K562 (cell line): Measurements from ENCODE around the gene ROBO1. TPM values are rescaled to one million over a fixed set of nuclear protein-coding genes. Genes with fewer than 3 reads are reported as not detected.

Experiments used
- ATAC-seq: fragments of 200-7000 bp; cut with Tn5 transposase; 3 replicates; pipeline ENCODE4 v1.9.1; 2020; ENCODE audit warnings: moderate library complexity
- BruUV-seq: library from RNA; stranded (reverse); fragments of 400-500 nt; replicated peaks from 2 replicates; lab custom pipeline; 2021; lab: Mats Ljungman, UMichigan
- CTCF ChIA-PET: fragments of 300-600 bp; formaldehyde crosslinking; extraction: SDS; loops from one replicate; lab custom pipeline; 2021; ENCODE audit warnings: low intra/inter-chr PET ratio; lab: Yijun Ruan, JAX
- POLR2A ChIA-PET: fragments of 300-600, 350-650 bp; sonication (Branson Sonifier 250); formaldehyde crosslinking; extraction: SDS; loops from one replicate; lab custom pipeline; 2021; ENCODE audit warnings: antibody characterized with exemption, inconsistent platforms; lab: Yijun Ruan, JAX
- DNase-seq, 4 experiments: peaks; one replicate each; pipeline versions ENCODE4 v3.0.0 to v3.0.0-alpha.2; 2011 to 2018; ENCODE audit warnings: low spot score in 3 of 4, mixed read lengths in 3 of 4; ENCODE audit errors: extremely low read depth in 1 of 4
- FAIRE-seq: peaks from 2 replicates; lab custom pipeline; 2011; peaks lifted over from hg19 to GRCh38; lab: Jason Lieb, UNC
- H2AFZ ChIP-seq: 2 replicates; pipeline ENCODE4 v1.6.0; 2011; ENCODE audit warnings: low read depth, low read length, control low read depth, inconsistent platforms
- H3K27ac ChIP-seq: fragments of 200-600 bp; 3 replicates; pipeline ENCODE4 v1.8.0; 2011; ENCODE audit warnings: low read depth, mild to moderate bottlenecking, control low read depth, inconsistent platforms, low read length, moderate library complexity, mixed read lengths; ENCODE audit errors: extremely low read depth
- H3K27me3 ChIP-seq, 2 experiments: fragments of 300-600 bp in 1 of 2; 2 replicates in 1 of 2; 3 replicates in 1 of 2; pipeline versions ENCODE4 v1.6.0 to v1.8.0; 2011; ENCODE audit warnings: inconsistent platforms in 2 of 2, low read length in 2 of 2, mild to moderate bottlenecking in 1 of 2, mixed read lengths in 1 of 2, moderate library complexity in 1 of 2; ENCODE audit not compliant: control insufficient read depth in 2 of 2, insufficient read depth in 2 of 2
- H3K36me3 ChIP-seq: fragments of 300-600 bp; 3 replicates; pipeline ENCODE4 v1.8.0; 2011; ENCODE audit warnings: mild to moderate bottlenecking, low read length, inconsistent platforms; ENCODE audit not compliant: control insufficient read depth, insufficient read depth
- H3K4me1 ChIP-seq, 2 experiments: fragments of 200-600 bp in 1 of 2; replicated peaks in 1 of 2; 2 replicates in 1 of 2; 3 replicates in 1 of 2; pipeline versions ENCODE4 v1.5.1 to v1.8.0; 2011; ENCODE audit warnings: inconsistent platforms in 2 of 2, low read length in 2 of 2, mild to moderate bottlenecking in 1 of 2, mixed read lengths in 1 of 2, moderate library complexity in 1 of 2; ENCODE audit not compliant: control insufficient read depth in 2 of 2, insufficient read depth in 2 of 2
- H3K4me2 ChIP-seq: 2 replicates; pipeline ENCODE4 v1.6.1; 2011; ENCODE audit warnings: low read length, control low read depth, inconsistent platforms, mixed read lengths; ENCODE audit not compliant: insufficient read depth
- H3K4me3 ChIP-seq: fragments of 200-600 bp; sonication (generic), shearing (Covaris generic); 2 replicates; pipeline ENCODE4 v1.5.1; 2016; ENCODE audit warnings: control low read depth, inconsistent platforms
- H3K79me2 ChIP-seq: fragments of 200-600 bp; 3 replicates; pipeline ENCODE4 v1.8.0; 2011; ENCODE audit warnings: low read length, inconsistent platforms; ENCODE audit not compliant: control insufficient read depth, insufficient read depth
- H3K9ac ChIP-seq, 2 experiments: 2 replicates each; pipeline versions ENCODE4 v1.6.0 to v1.6.1; 2011; ENCODE audit warnings: low read depth in 2 of 2, low read length in 2 of 2, control low read depth in 1 of 2, inconsistent platforms in 1 of 2, mild to moderate bottlenecking in 1 of 2, mixed read lengths in 1 of 2; ENCODE audit not compliant: insufficient read depth in 1 of 2
- H3K9me1 ChIP-seq: one replicate; pipeline ENCODE4 v1.6.0; 2011; ENCODE audit warnings: inconsistent platforms, mild to moderate bottlenecking, low read length, moderate library complexity; ENCODE audit not compliant: control insufficient read depth, insufficient read depth
- H3K9me3 ChIP-seq: replicated peaks from 2 replicates; pipeline ENCODE4 v1.5.1; 2011; ENCODE audit warnings: low read depth, low read length, inconsistent platforms; ENCODE audit not compliant: control insufficient read depth, insufficient read depth
- H4K20me1 ChIP-seq: replicated peaks from 2 replicates; pipeline ENCODE4 v1.6.1; 2011; ENCODE audit warnings: low read length, inconsistent platforms, mixed read lengths; ENCODE audit not compliant: control insufficient read depth, insufficient read depth
- BDP1 ChIP-seq: IDR thresholded peaks from 3 replicates; pipeline ENCODE4 v1.6.1; 2011; ENCODE audit not compliant: insufficient read length, insufficient read depth
- DEAF1 ChIP-seq: fragments of 450-650 bp; formaldehyde crosslinking; IDR thresholded peaks from 2 replicates; pipeline ENCODE4 v1.4.0; 2020; ENCODE audit warnings: mild to moderate bottlenecking, moderate library complexity
- EZH2 ChIP-seq: IDR thresholded peaks from 2 replicates; pipeline ENCODE4 v1.6.1; 2012; ENCODE audit warnings: low read depth, mild to moderate bottlenecking, inconsistent platforms, low read length, borderline replicate concordance
- RFX7 ChIP-seq: fragments of 250-450 bp; sonication (Bioruptor Pico); IDR thresholded peaks from 2 replicates; pipeline ENCODE4 v1.5.1; 2021; ENCODE audit warnings: mild to moderate bottlenecking
- RNF219 ChIP-seq: fragments of 250-450 bp; sonication (Bioruptor Pico); IDR thresholded peaks from 2 replicates; pipeline ENCODE4 v1.5.0; 2022; ENCODE audit warnings: mild to moderate bottlenecking
- TOE1 ChIP-seq, 2 experiments: fragments of 450-650 bp in 1 of 2; sonication (generic) in 1 of 2; formaldehyde crosslinking in 1 of 2; IDR thresholded peaks; 2 replicates each; pipeline versions ENCODE4 v1.7.1 to v1.8.0; 2016 to 2022; ENCODE audit warnings: borderline replicate concordance in 2 of 2, mild to moderate bottlenecking in 2 of 2, antibody characterized with exemption in 1 of 2, inconsistent platforms in 1 of 2, low read depth in 1 of 2, missing genetic modification reagents in 1 of 2, moderate library complexity in 1 of 2
- ZNF184 ChIP-seq: sonication (generic); formaldehyde crosslinking; IDR thresholded peaks from 2 replicates; pipeline ENCODE4 v1.5.0; 2020; ENCODE audit warnings: missing genetic modification reagents
- ZNF239 ChIP-seq: fragments of 250-450 bp; sonication (Bioruptor Pico); IDR thresholded peaks from 2 replicates; pipeline ENCODE4 v1.4.0; 2020; ENCODE audit warnings: mild to moderate bottlenecking
- WGBS: fragments of 100-300 bp; shearing (Covaris generic); methylation state at CpG from one replicate; pipeline ENCODE4 v1.1.6; 2016; ENCODE audit warnings: low coverage, mixed read lengths; ENCODE audit not compliant: insufficient coverage; ENCODE audit errors: missing lambda C conversion rate; 5-methylcytosine and 5-hydroxymethylcytosine counted together
- in situ Hi-C: fragments of 300-500 bp; cut with MboI; formaldehyde crosslinking; loops from 4 replicates; pipeline ENCODE4 v1.15.0; 2018; ENCODE audit warnings: inconsistent platforms, mixed read lengths
- intact Hi-C: fragments of 100-400 bp; cut with micrococcal nuclease; formaldehyde crosslinking; loops from 2 replicates; pipeline ENCODE4 v1.14.2; 2022
- polyA plus RNA-seq, 8 experiments: library from polyadenylated mRNA; depleted of rRNA in 4 of 8; stranded (reverse) in 5 of 8; unstranded in 3 of 8; fragments of >200 nt; fragmentation: Nextera tagmentation in 2 of 8; fragmentation: Illumina TruSeq in 1 of 8; extraction: Ambion mirVana in 2 of 8; extraction: Trizol in 1 of 8; gene quantifications; 2 replicates each; pipeline versions ENCODE4 v1.2.1 to v1.2.3, GENCODE V29; 2011 to 2014; ENCODE audit warnings: inconsistent platforms in 1 of 8, missing spikeins in 1 of 8
- total RNA-seq, 7 experiments: library from RNA; depleted of rRNA in 6 of 7; stranded (reverse); fragments of >200 nt in 6 of 7; fragmentation: Illumina TruSeq in 2 of 7; extraction: Trizol in 2 of 7; gene quantifications; 2 replicates each; pipeline versions ENCODE4 v1.2.1 to v1.2.3, GENCODE V29; 2011 to 2021; ENCODE audit warnings: low replicate concordance in 1 of 7

ROBO1 gene
- total and polyA plus RNA-seq, 9 of the 15 experiments (the other 6 are each of a cell fraction or from before 2014, with no cell fraction given) = 0.01 to 0.53 (median 0.17) TPM; not detected in 5

- no peaks in the 10 kb centered on the region for H3K9me3 ChIP-seq
Observed at GRCh38 chr3:78785004-78785403, 982.8 kb downstream of the ROBO1 start.

More at GRCh38 chr3:78785004-78785403, 982.8 kb downstream of the ROBO1 start:
- in situ Hi-C loops = no loop called here
- no peak for FAIRE-seq
- Histone ChIP-seq H3K9me1 (no peaks in the 10 kb centered on the region), H3K4me1 (no peaks in the 10 kb centered on the region), H3K4me2 (no peak overlapping the region), H4K20me1 (no peaks in the 10 kb centered on the region), H3K36me3 (no peaks in the 10 kb centered on the region), H3K9ac (no peak overlapping the region), H3K27ac (no peak overlapping the region)
- 7% methylated on average over 1 of the region's 1 CpG for WGBS
- no peak for ATAC-seq
- DNase-seq = no peak
- CTCF ChIA-PET = no interaction called here
- TF ChIP-seq ZNF184 (CRISPR knock-in tag) = no peak
- no peak for TF ChIP-seq DEAF1 (CRISPR knock-in tag)
- TF ChIP-seq RNF219 (CRISPR knock-in tag) = no peak
- no peak for TF ChIP-seq EZH2
- TF ChIP-seq RFX7 (CRISPR knock-in tag) = no peak
- no peak for TF ChIP-seq ZNF239 (CRISPR knock-in tag)
- no peak for TF ChIP-seq TOE1 (IDR thresholded peaks at IDR 0.05; ENCODE audit: borderline replicate concordance)
- no peak for TF ChIP-seq TOE1 (CRISPR knock-in tag; IDR thresholded peaks at IDR 0.05; ENCODE audit: borderline replicate concordance, low read depth)
- no peak for TF ChIP-seq BDP1
- TF ChIP-seq, all 486 proteins: peak for 0
- intact Hi-C loops = no loop called here
- no TSS peak for BruUV-seq
- no peaks in the 10 kb centered on the region for H3K79me2 ChIP-seq
- H3K27me3 ChIP-seq = no peaks in the 10 kb centered on the region
- no peak overlapping the region for H2AFZ ChIP-seq
- no peak overlapping the region for H3K4me3 ChIP-seq
- POLR2A ChIA-PET = no interaction called here
